Measurements from ENCODE around the gene RAB20.

Gene RAB20

DNA sequence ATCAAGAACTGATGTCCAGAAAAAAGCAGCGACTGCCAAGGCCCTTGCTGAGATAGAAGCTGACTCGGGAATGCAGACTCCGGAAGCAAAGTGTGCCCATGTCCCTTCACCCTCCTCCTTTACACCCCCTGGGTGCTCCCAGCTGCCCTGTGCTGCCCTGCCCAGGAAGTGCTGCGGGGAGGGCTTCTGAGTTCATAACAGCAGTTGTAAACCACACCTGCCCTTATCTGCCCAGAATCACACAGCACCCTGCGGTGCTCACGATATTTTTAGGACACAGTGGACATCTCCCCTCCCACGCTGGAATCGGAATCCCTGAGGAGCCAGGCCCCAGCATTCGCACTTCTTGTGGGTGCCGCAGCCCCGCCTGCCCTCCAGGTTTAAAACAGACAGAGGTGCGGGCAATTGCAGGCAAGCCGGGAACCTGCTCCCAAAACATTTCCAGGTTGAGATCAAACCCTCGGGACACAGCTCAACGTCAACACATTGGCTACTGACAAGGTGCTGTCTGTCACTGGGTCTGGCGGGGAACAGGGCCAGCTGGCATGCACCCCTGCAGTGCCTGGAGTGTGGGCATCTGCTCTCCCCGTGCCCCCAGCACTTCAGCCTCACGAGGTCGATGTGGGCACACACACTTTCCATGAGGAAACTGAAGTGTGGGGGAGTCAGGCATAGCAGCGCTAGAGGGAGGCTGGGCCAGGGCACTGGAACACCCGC, 36.8 kb downstream of the RAB20 start:
- H3K9me3 ChIP-seq = 0 out of 2 replicates have a peak, but pooled peaks cover 5% of the 10 kb centered on the region
- DNase-seq (ENCODE audit: low spot score in 2 of 2) = no peak
- no peaks in the 10 kb centered on the region; the same call in 1 of the 2 replicates for H3K4me1 ChIP-seq
- H3K36me3 ChIP-seq (replicated peaks) = no peaks in the 10 kb centered on the region
- in situ Hi-C loops (cut with MboI; ENCODE audit: low sequenced_read_pairs) = no loop called here
- H3K4me3 ChIP-seq = no peak overlapping the region
- H3K27me3 ChIP-seq (ENCODE audit: low read depth) = no peaks in the 10 kb centered on the region

DNA sequence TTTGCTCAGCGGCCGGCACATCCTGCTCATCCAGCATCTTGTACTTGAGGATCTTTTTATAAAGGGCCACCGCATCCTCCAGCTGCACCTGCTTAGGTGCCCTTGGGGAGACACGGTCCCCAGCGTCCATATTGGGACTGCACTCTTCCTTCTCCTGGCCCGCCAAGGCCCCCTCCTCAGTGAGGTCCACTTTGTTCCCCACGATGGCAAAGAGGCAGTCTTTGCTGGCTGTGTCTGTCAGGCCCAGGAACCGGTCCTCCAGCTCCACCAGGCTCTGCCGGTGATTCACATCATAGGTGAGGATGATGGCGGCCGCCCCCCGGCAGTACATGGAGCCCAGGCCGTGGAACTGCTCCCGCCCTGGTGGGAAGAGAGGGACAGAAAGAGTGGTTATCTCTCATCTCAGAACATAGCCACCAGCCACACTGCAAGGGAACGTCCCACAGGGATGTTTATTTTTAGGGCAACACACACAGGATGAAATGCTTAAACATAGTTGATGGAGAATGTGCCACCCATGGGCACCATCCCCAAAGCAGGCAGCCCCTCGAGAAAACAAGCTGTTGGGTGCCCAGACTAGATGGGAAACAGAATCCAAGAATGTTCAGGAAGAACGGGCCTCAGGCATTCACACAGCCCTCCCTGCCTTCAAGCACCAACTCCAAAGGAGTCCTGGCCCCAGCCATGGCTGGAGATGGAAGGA, 37.5 kb downstream of the RAB20 start:
- Histone ChIP-seq H3K9me3 (no peaks in the 10 kb centered on the region), H3K27me3 (ENCODE audit: low read depth) (no peaks in the 10 kb centered on the region), H3K36me3 (replicated peaks) (no peaks in the 10 kb centered on the region), H3K4me1 (no peaks in the 10 kb centered on the region; the same call in 1 of the 2 replicates), H3K4me3 (no peak overlapping the region)
- DNase-seq (ENCODE audit: low spot score in 2 of 2) = no peak
- in situ Hi-C loops (cut with MboI; ENCODE audit: low sequenced_read_pairs) = no loop called here

DNA sequence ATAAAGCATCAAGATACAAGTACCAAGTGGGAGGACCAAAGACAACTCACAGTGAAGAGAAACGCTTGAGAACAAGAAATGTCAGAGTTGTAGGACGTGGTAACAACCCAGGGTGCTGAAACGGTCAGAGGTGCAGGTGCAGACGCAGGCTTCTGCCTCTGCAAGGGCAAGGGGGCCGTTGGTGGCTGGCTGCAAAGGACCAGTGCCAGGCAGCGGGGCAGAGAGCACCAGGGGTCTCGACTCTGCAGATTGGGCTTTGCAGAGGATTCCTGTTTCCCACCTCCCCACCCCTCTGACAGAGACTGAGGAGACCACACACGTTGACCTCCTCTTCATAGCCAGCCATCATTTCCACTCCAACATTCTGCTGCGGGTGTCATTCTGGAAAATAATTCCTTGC, 38.3 kb downstream of the RAB20 start:
- DNase-seq (ENCODE audit: low spot score in 2 of 2) = no peak
- no peaks in the 10 kb centered on the region for H3K27me3 ChIP-seq (ENCODE audit: low read depth)
- H3K36me3 ChIP-seq (replicated peaks) = no peaks in the 10 kb centered on the region
- no peaks in the 10 kb centered on the region for H3K4me1 ChIP-seq
- H3K9me3 ChIP-seq = no peaks in the 10 kb centered on the region
- no peak overlapping the region for H3K4me3 ChIP-seq
- in situ Hi-C loops (cut with MboI; ENCODE audit: low sequenced_read_pairs) = no loop called here

GRCh38 chr13:110522721-110523120, 38.8 kb downstream of the RAB20 start:
- Histone ChIP-seq H3K9me3 (no peaks in the 10 kb centered on the region), H3K27me3 (ENCODE audit: low read depth) (no peaks in the 10 kb centered on the region), H3K36me3 (replicated peaks) (no peaks in the 10 kb centered on the region), H3K4me3 (no peak overlapping the region), H3K4me1 (no peaks in the 10 kb centered on the region)
- DNase-seq (ENCODE audit: low spot score in 2 of 2) = no peak
- in situ Hi-C loops (cut with MboI; ENCODE audit: low sequenced_read_pairs) = no loop called here

DNA sequence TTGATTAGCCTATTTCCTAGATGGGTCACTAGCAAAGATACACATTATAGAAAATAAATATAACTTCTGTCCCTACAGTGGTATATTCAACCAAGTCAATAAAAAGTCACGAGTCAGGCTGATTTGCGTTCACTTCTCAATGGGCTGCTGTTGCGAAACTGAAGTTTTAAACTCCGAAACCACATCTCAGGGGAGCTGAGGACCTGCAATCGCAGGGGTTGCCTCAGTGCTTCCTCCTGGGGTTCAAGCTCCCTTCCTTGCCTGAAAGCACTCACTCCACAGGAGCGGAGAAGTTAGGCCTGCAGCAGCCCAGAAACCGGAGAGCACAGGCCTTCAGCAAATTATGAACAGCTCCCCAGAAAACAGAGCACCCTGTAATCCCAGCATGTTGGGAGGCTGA, 39.6 kb downstream of the RAB20 start:
- in situ Hi-C loops (cut with MboI; ENCODE audit: low sequenced_read_pairs) = no loop called here
- no peaks in the 10 kb centered on the region for H3K4me1 ChIP-seq
- DNase-seq (ENCODE audit: low spot score in 2 of 2) = no peak
- H3K9me3 ChIP-seq = no peaks in the 10 kb centered on the region
- no peaks in the 10 kb centered on the region for H3K36me3 ChIP-seq (replicated peaks)
- no peak overlapping the region for H3K4me3 ChIP-seq
- no peaks in the 10 kb centered on the region for H3K27me3 ChIP-seq (ENCODE audit: low read depth)

- no peaks in the 10 kb centered on the region for H3K4me1 ChIP-seq
- H3K36me3 ChIP-seq (replicated peaks) = no peaks in the 10 kb centered on the region
- no peak for DNase-seq (ENCODE audit: low spot score in 2 of 2)
- H3K4me3 ChIP-seq = no peak overlapping the region
- H3K9me3 ChIP-seq = no peaks in the 10 kb centered on the region
- in situ Hi-C loops (cut with MboI; ENCODE audit: low sequenced_read_pairs) = no loop called here
- H3K27me3 ChIP-seq (ENCODE audit: low read depth) = no peaks in the 10 kb centered on the region
These were observed 40.2 kb downstream of the RAB20 start for GRCh38 chr13:110521296-110521680.

DNA sequence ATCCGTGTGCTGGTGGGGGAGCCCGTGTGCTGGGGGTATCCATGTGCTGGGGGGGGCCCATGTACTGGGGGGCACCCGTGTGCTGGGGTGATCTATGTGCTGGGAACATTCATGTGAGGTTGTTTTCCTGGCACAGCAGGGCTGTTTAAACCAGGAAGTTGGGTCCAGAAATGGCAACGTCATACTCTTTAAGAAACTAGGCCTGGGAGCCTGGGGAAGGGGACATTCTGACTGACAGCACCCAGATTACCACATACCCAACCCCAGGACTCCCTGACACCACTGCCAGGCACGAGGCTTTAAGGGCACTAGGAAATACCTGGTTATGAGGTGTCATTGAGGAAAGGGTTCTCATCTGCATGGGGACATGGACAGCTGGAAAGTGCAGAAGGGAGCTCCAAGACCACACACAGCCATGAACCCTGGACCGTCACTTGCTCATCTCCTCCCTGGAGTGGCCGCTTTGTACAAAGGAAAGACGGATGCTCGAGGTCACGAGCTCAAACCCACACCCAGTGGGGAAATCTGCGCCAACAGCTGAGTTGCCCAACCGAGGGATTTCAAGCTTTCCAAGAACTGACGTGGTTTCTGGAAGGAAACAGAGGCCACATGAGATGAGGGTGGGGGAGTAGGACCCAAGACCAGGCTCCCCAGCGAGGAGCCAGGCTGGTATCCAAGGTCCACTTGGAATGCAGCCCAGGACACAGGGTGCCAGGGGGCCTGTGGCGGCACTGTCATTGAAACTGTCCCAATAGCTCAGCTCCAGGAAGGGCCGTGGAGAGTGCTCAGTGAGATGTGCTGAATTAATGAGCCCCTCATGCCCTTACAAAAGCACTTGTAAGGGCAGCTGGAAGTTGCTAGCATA, 40.9 kb downstream of the RAB20 start:
- Histone ChIP-seq H3K4me1 (no peaks in the 10 kb centered on the region), H3K9me3 (no peaks in the 10 kb centered on the region), H3K4me3 (no peak overlapping the region), H3K36me3 (replicated peaks) (no peaks in the 10 kb centered on the region), H3K27me3 (ENCODE audit: low read depth) (no peaks in the 10 kb centered on the region)
- in situ Hi-C loops (cut with MboI; ENCODE audit: low sequenced_read_pairs) = no loop called here
- no peak for DNase-seq (ENCODE audit: low spot score in 2 of 2)

GRCh38 chr13:110519506-110519905, 42.0 kb downstream of the RAB20 start:
- in situ Hi-C loops (cut with MboI; ENCODE audit: low sequenced_read_pairs) = no loop called here
- Histone ChIP-seq H3K36me3 (replicated peaks) (no peaks in the 10 kb centered on the region), H3K4me3 (no peak overlapping the region), H3K27me3 (ENCODE audit: low read depth) (no peaks in the 10 kb centered on the region), H3K4me1 (no peaks in the 10 kb centered on the region), H3K9me3 (no peaks in the 10 kb centered on the region)
- DNase-seq (ENCODE audit: low spot score in 2 of 2) = no peak

- H3K36me3 ChIP-seq (replicated peaks) = no peaks in the 10 kb centered on the region
- no peaks in the 10 kb centered on the region for H3K9me3 ChIP-seq
- in situ Hi-C loops (cut with MboI; ENCODE audit: low sequenced_read_pairs) = no loop called here
- H3K4me3 ChIP-seq = no peak overlapping the region
- no peak for DNase-seq (ENCODE audit: low spot score in 2 of 2)
- no peaks in the 10 kb centered on the region for H3K27me3 ChIP-seq (ENCODE audit: low read depth)
- H3K4me1 ChIP-seq = no peaks in the 10 kb centered on the region
These were observed 42.5 kb downstream of the RAB20 start for GRCh38 chr13:110519046-110519445.

DNA sequence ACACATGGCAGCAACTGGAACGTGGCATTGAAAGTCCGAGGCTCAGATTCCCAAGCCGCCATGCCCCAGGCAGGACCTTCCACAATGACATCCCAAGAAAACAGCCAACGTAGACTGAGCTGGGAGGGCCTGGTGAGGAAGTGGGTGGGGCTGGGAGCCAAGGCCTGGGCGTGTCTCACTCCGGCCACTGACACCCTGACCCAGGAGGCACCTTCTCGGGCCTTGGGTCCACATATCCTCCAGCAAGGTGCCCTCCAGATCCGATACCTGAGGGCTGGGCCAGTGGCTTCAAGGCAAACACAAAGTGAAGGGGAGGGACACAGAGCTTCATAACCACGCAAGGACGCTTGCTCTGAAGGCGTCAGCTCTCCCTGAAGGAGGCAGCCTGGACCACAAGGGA, 43.0 kb downstream of the RAB20 start:
- no peak for DNase-seq (ENCODE audit: low spot score in 2 of 2)
- Histone ChIP-seq H3K36me3 (replicated peaks) (no peaks in the 10 kb centered on the region), H3K27me3 (ENCODE audit: low read depth) (no peaks in the 10 kb centered on the region), H3K9me3 (no peaks in the 10 kb centered on the region), H3K4me3 (no peak overlapping the region), H3K4me1 (no peaks in the 10 kb centered on the region)
- in situ Hi-C loops (cut with MboI; ENCODE audit: low sequenced_read_pairs) = no loop called here

DNA sequence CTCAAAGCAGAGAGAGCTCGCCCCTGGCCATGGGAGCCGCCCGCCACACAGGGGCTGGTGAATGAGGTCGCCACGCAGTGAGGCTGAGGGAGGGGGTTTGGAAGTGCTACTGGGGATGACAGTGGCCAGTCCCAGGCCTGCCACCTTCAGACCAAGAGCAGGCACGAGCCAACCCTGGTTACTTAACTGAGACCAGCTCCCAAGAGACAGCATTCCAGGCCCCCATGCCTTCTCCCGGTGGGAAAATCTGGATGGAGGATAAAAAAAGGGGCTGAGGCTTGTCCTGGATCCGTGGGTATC, 43.3 kb downstream of the RAB20 start:
- in situ Hi-C loops (cut with MboI; ENCODE audit: low sequenced_read_pairs) = no loop called here
- no peaks in the 10 kb centered on the region for H3K4me1 ChIP-seq
- H3K9me3 ChIP-seq = no peaks in the 10 kb centered on the region
- H3K36me3 ChIP-seq (replicated peaks) = no peaks in the 10 kb centered on the region
- no peak for DNase-seq (ENCODE audit: low spot score in 2 of 2)
- no peaks in the 10 kb centered on the region for H3K27me3 ChIP-seq (ENCODE audit: low read depth)
- H3K4me3 ChIP-seq = no peak overlapping the region

DNA sequence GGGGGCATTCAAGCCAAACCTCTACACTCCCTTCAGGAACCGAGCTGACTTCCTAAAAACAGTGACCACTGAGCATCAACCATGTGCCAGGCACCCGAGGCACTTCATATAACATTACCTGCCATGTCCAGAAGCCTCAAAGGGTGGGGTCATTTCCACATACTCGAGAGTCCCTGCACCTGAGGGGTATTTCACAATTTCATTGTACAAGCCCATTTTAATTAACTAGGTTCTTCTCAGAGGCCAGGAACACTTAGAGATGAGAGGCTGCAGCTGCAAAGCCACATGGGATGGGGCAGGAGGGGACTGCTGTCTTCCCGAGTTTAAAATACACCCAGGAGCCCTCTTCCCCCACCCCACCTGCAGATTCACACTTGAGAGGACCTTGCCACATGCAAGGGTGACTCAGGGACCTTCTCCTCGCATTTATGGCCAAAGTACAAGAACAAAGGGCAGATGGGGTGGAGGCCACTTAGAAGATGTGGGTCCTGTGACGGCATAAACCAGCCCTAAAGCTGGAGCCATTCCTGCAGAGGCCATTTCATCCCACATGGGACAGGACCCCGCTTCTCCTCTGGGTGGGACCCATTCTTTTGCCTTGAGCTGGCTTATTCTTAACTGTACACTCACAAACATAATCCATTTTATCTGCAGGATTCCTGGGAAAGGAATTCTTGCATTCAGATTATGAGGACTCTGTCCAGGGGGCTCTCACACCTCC, 43.9 kb downstream of the RAB20 start:
- Histone ChIP-seq H3K36me3 (replicated peaks) (no peaks in the 10 kb centered on the region), H3K4me1 (no peaks in the 10 kb centered on the region), H3K27me3 (ENCODE audit: low read depth) (no peaks in the 10 kb centered on the region), H3K4me3 (no peak overlapping the region), H3K9me3 (no peaks in the 10 kb centered on the region)
- in situ Hi-C loops (cut with MboI; ENCODE audit: low sequenced_read_pairs) = no loop called here
- no peak for DNase-seq (ENCODE audit: low spot score in 2 of 2)

GRCh38 chr13:110516500-110516899, 45.0 kb downstream of the RAB20 start:
- Histone ChIP-seq H3K36me3 (replicated peaks) (no peaks in the 10 kb centered on the region), H3K4me3 (no peak overlapping the region), H3K4me1 (no peaks in the 10 kb centered on the region), H3K9me3 (no peaks in the 10 kb centered on the region), H3K27me3 (ENCODE audit: low read depth) (no peaks in the 10 kb centered on the region)
- DNase-seq (ENCODE audit: low spot score in 2 of 2) = no peak
- in situ Hi-C loops (cut with MboI; ENCODE audit: low sequenced_read_pairs) = no loop called here
